OCI-LY7 (cell line): ENCODE measurements around the gene EPS15.

Experiments used
- EZH2phosphoT487 ChIP-seq: fragments of 200-600 bp; sonication (generic); IDR thresholded peaks from 2 replicates; pipeline ENCODE4 v1.6.1; 2018; ENCODE audit warnings: low read depth, borderline replicate concordance, mild to moderate bottlenecking, mixed run types, antibody characterized with exemption, low read length, moderate library complexity, mixed read lengths
- TF ChIP-seq, protein P1 (sequence below): fragments of 200-600 bp; sonication (generic); conservative IDR thresholded peaks from 2 replicates; pipeline ENCODE4 v1.5.1; 2014; ENCODE audit warnings: mild to moderate bottlenecking, antibody characterized with exemption, low read length, moderate library complexity, mixed read lengths

GRCh38 chr1:51415963-51416362, 103.1 kb downstream of the EPS15 start:
- TF ChIP-seq, protein P1, sequence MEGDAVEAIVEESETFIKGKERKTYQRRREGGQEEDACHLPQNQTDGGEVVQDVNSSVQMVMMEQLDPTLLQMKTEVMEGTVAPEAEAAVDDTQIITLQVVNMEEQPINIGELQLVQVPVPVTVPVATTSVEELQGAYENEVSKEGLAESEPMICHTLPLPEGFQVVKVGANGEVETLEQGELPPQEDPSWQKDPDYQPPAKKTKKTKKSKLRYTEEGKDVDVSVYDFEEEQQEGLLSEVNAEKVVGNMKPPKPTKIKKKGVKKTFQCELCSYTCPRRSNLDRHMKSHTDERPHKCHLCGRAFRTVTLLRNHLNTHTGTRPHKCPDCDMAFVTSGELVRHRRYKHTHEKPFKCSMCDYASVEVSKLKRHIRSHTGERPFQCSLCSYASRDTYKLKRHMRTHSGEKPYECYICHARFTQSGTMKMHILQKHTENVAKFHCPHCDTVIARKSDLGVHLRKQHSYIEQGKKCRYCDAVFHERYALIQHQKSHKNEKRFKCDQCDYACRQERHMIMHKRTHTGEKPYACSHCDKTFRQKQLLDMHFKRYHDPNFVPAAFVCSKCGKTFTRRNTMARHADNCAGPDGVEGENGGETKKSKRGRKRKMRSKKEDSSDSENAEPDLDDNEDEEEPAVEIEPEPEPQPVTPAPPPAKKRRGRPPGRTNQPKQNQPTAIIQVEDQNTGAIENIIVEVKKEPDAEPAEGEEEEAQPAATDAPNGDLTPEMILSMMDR, result no peak
- TF ChIP-seq EZH2phosphoT487, result no peak
